D721Med (cell line): ENCODE measurements around the gene RNF227.
A peak's percentile ranks its signal among the peaks of the same experiment; 100 is the strongest.

Experiments
- DNase-seq: peaks from one replicate; pipeline ENCODE4 v3.0.0; 2011; ENCODE audit warnings: low spot score; ENCODE audit not compliant: insufficient read length
- FAIRE-seq: peaks from 2 replicates; lab custom pipeline; 2011; peaks lifted over from hg19 to GRCh38; lab: Jason Lieb, UNC
- CTCF ChIP-seq: IDR thresholded peaks from 2 replicates; pipeline ENCODE4 v1.5.1; 2012; ENCODE audit warnings: mild to moderate bottlenecking, control low read depth; ENCODE audit not compliant: insufficient read depth; ENCODE audit errors: missing control alignments

RNF227 gene

GRCh38 chr17:7940743-7941142, 24.7 kb upstream of the RNF227 start:
- TF ChIP-seq CTCF: no peak
- FAIRE-seq (no peak), DNase-seq (no peak)

- TF ChIP-seq CTCF: no peak
- FAIRE-seq: no peak
Observed at GRCh38 chr17:7940034-7940433, 23.9 kb upstream of the RNF227 start.

GRCh38 chr17:7935859-7936258, 19.8 kb upstream of the RNF227 start:
- TF ChIP-seq CTCF: no peak
- no peak for FAIRE-seq
- DNase-seq: no peak

More at GRCh38 chr17:7940034-7940433, 23.9 kb upstream of the RNF227 start:
- no peak for DNase-seq

GRCh38 chr17:7932949-7933348, 16.9 kb upstream of the RNF227 start:
- no peak for TF ChIP-seq CTCF
- DNase-seq: no peak
- FAIRE-seq: no peak

GRCh38 chr17:7932483-7932891, 16.4 kb upstream of the RNF227 start:
- FAIRE-seq: no peak
- DNase-seq: no peak

GRCh38 chr17:7931709-7932482, 15.8 kb upstream of the RNF227 start, which contains the start of the genes CNTROB and TRAPPC1:
Gene CNTROB, plus strand, starts transcription at chr17:7932206. Its CDS starts 874 bp downstream, at chr17:7933080.
Gene TRAPPC1, minus strand, starts transcription at chr17:7931946. Its CDS starts 117 bp downstream, at chr17:7931829.
- FAIRE-seq (no peak), DNase-seq (peak; percentile 98)
- TF ChIP-seq CTCF: no peak

More at GRCh38 chr17:7932483-7932891, 16.4 kb upstream of the RNF227 start:
- TF ChIP-seq CTCF: no peak
